ENCODE measurements around the gene ITPR2. TPM values are rescaled to one million over a fixed set of nuclear protein-coding genes. Genes with fewer than 3 reads are reported as not detected.

ITPR2 gene
- total RNA-seq, 2 experiments from 2014 or later = 31.7 to 36.3 TPM

- Mint-ChIP-seq H3K27me3 (no peaks in the 10 kb centered on the region), H3K9me3 (no peaks in the 10 kb centered on the region), H3K4me1 (peaks cover 3% of the 10 kb centered on the region), H3K27ac (no peak overlapping the region), H3K4me3 (no peak overlapping the region), H3K36me3 (ENCODE audit: low read depth) (peaks cover 6% of the 10 kb centered on the region)
- ChIA-PET POLR2A (no interaction called here), CTCF (no interaction called here)
- no peak for DNase-seq
These were observed 24.1 kb downstream of the ITPR2 start for GRCh38 chr12:26808766-26809476.

GRCh38 chr12:26807292-26807691, 25.7 kb downstream of the ITPR2 start:
- no peak overlapping the region for H3K27ac Mint-ChIP-seq
- CTCF ChIA-PET = no interaction called here
- DNase-seq = no peak
- H3K27me3 Mint-ChIP-seq = no peaks in the 10 kb centered on the region
- POLR2A ChIA-PET = no interaction called here
- H3K4me3 Mint-ChIP-seq = no peak overlapping the region
- H3K36me3 Mint-ChIP-seq (ENCODE audit: low read depth) = peaks cover 4% of the 10 kb centered on the region
- no peaks in the 10 kb centered on the region for H3K9me3 Mint-ChIP-seq
- peaks cover 3% of the 10 kb centered on the region for H3K4me1 Mint-ChIP-seq

GRCh38 chr12:26806556-26806955, 26.4 kb downstream of the ITPR2 start:
- no peak for DNase-seq
- POLR2A ChIA-PET = no interaction called here
- Mint-ChIP-seq H3K36me3 (ENCODE audit: low read depth) (peaks cover 4% of the 10 kb centered on the region), H3K9me3 (no peaks in the 10 kb centered on the region), H3K27me3 (no peaks in the 10 kb centered on the region), H3K4me3 (no peak overlapping the region), H3K4me1 (peaks cover 3% of the 10 kb centered on the region), H3K27ac (no peak overlapping the region)
- CTCF ChIA-PET = no interaction called here

DNA sequence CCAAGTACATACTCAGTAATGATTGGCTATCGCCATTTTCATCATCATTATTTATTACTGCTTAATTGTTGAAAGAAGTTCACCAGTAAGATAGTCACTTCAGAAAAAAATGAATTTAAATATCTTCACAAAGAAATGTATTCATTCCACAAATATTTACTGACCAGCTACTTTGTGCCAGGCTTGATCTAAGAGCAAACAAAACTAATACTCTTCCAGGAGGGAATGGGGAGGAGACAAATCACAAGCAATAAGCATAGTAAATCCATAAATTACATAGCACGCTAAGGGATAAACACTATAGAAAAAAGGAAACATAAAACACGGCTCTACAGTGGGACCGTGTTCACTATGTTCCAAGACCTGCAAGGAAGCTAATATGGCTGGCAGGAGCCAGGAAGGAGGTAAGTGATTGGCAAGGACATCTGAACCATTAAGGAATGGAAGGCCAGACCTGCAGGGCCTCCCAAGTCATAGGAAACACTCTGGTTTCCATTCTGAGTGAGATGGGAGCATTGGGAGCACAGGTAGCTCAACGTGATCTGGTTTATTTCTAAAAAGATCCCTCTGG, 27.5 kb downstream of the ITPR2 start:
- Mint-ChIP-seq H3K27me3 (no peaks in the 10 kb centered on the region), H3K27ac (no peak overlapping the region), H3K9me3 (no peaks in the 10 kb centered on the region), H3K4me1 (peaks cover 2% of the 10 kb centered on the region), H3K4me3 (no peak overlapping the region), H3K36me3 (ENCODE audit: low read depth) (peaks cover 5% of the 10 kb centered on the region)
- no peak for DNase-seq
- ChIA-PET CTCF (no interaction called here), POLR2A (no interaction called here)

DNA sequence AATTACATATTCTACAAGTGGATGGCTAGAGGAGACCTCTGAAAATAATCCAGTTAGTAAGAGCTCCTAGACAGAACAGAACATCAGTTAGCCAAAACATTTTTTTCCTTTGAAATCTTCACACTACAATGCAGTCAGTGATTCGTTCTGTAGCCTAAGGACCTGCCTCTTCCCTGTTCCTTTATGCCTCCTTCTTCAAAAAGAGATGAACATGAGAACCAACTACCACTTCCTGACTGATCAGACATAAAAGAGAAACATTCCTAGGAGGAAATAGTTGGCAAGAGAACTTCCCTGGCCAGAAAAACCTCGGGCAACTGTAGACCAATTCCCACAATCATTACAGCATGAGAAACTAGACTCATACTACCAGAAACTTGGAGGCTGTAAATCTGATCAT, 29.4 kb downstream of the ITPR2 start:
- no peaks in the 10 kb centered on the region for H3K4me1 Mint-ChIP-seq
- ChIA-PET CTCF (no interaction called here), POLR2A (no interaction called here)
- no peak overlapping the region for H3K27ac Mint-ChIP-seq
- H3K36me3 Mint-ChIP-seq (ENCODE audit: low read depth) = peaks cover 6% of the 10 kb centered on the region
- no peak overlapping the region for H3K4me3 Mint-ChIP-seq
- no peak for DNase-seq
- no peaks in the 10 kb centered on the region for H3K9me3 Mint-ChIP-seq
- no peaks in the 10 kb centered on the region for H3K27me3 Mint-ChIP-seq

- POLR2A ChIA-PET = interaction anchor here (1.1 kb wide), 1 partner anchor 32 kb away, joined by 3 read pairs; the partner anchor contains the start of gene ITPR2
- H3K36me3 Mint-ChIP-seq (ENCODE audit: low read depth) = peaks cover 5% of the 10 kb centered on the region
- H3K9me3 Mint-ChIP-seq = no peaks in the 10 kb centered on the region
- no peak overlapping the region for H3K27ac Mint-ChIP-seq
- CTCF ChIA-PET = no interaction called here
- no peak overlapping the region for H3K4me3 Mint-ChIP-seq
- H3K27me3 Mint-ChIP-seq = no peaks in the 10 kb centered on the region
- DNase-seq = no peak
- no peaks in the 10 kb centered on the region for H3K4me1 Mint-ChIP-seq
These were observed 31.5 kb downstream of the ITPR2 start for GRCh38 chr12:26801486-26801885.

GRCh38 chr12:26800858-26801257, 32.1 kb downstream of the ITPR2 start:
- Mint-ChIP-seq H3K4me3 (no peak overlapping the region), H3K4me1 (no peaks in the 10 kb centered on the region), H3K27me3 (no peaks in the 10 kb centered on the region), H3K36me3 (ENCODE audit: low read depth) (peaks cover 5% of the 10 kb centered on the region), H3K27ac (no peak overlapping the region), H3K9me3 (no peaks in the 10 kb centered on the region)
- CTCF ChIA-PET = no interaction called here
- no peak for DNase-seq
- POLR2A ChIA-PET = interaction anchor here (1.1 kb wide), 1 partner anchor 32 kb away, joined by 3 read pairs; the partner anchor contains the start of gene ITPR2

GRCh38 chr12:26800347-26800746, 32.6 kb downstream of the ITPR2 start:
- no peaks in the 10 kb centered on the region for H3K4me1 Mint-ChIP-seq
- H3K4me3 Mint-ChIP-seq = no peak overlapping the region
- no peaks in the 10 kb centered on the region for H3K27me3 Mint-ChIP-seq
- no peaks in the 10 kb centered on the region for H3K9me3 Mint-ChIP-seq
- H3K27ac Mint-ChIP-seq = no peak overlapping the region
- POLR2A ChIA-PET = interaction anchor here (0.6 to 1.1 kb wide), 3 partner anchors 9 to 33 kb away, joined by 3 read pairs; partner anchors contain the start of gene ITPR2
- DNase-seq = no peak
- CTCF ChIA-PET = no interaction called here
- H3K36me3 Mint-ChIP-seq (ENCODE audit: low read depth) = peaks cover 5% of the 10 kb centered on the region

GRCh38 chr12:26799741-26800140, 33.3 kb downstream of the ITPR2 start:
- Mint-ChIP-seq H3K4me1 (no peaks in the 10 kb centered on the region), H3K27me3 (no peaks in the 10 kb centered on the region), H3K36me3 (ENCODE audit: low read depth) (peaks cover 5% of the 10 kb centered on the region), H3K9me3 (no peaks in the 10 kb centered on the region), H3K27ac (no peak overlapping the region), H3K4me3 (no peak overlapping the region)
- ChIA-PET CTCF (no interaction called here), POLR2A (no interaction called here)
- DNase-seq = no peak

DNA sequence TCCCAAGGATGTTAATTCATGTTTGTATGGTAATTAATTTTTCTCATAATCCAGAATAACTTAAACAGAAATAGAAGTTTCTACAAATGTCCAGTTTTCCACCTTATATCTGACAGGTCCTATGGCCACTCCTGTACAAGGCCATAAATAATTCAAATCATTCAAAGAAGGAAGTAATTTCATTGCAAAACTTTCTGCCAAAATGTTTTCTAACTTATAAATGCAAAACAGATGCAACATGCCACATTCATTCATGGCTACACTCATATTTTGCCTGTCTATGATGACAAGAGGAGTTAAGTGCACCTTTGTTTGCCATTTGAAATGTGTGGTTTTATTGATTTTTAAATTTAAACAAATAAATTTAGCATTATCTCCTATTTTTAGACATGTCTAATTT, 34.4 kb downstream of the ITPR2 start:
- Mint-ChIP-seq H3K27ac (no peak overlapping the region), H3K9me3 (no peaks in the 10 kb centered on the region), H3K36me3 (ENCODE audit: low read depth) (peaks cover 5% of the 10 kb centered on the region), H3K27me3 (no peaks in the 10 kb centered on the region), H3K4me1 (no peaks in the 10 kb centered on the region), H3K4me3 (no peak overlapping the region)
- DNase-seq = no peak
- ChIA-PET CTCF (no interaction called here), POLR2A (no interaction called here)

DNA sequence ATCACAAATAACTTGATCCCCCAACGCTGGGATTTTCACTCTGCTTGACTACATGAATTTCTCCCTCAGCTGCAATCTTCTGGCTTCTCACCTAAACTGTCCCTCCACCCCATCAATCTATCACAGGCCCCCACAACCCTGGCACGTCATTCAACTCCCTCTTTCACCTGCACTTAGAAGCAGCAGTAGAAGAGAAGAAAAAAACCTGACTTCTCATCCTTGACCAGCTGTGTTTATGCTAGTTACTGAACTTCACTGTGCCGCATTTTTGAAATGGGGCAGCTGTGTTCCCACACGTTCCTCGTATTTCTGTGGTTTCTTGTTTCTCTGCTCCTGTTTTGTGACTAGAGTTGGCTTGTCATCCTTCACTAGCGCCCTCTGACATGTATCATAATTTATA, 35.0 kb downstream of the ITPR2 start:
- CTCF ChIA-PET = no interaction called here
- no peaks in the 10 kb centered on the region for H3K27me3 Mint-ChIP-seq

DNA sequence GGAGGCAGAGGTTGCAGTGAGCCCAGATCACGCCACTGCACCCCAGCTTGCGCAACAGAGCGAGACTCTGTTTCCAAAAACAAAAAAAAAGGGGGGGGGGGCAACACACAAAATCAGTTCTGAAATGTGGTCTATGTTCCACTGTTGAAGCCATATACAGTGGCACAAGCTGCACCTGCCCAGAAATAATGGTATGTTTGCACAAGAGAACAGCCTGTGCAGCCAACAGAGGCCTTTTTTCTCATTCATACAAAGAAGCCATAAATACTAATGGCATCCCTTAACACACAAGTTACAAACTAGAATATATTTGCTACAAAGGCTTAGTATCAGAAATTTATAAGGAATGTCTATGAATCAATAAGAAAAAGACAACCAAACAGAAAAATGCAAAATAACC, 37.1 kb downstream of the ITPR2 start:
- Mint-ChIP-seq H3K9me3 (no peaks in the 10 kb centered on the region), H3K27ac (no peak overlapping the region), H3K27me3 (no peaks in the 10 kb centered on the region), H3K36me3 (ENCODE audit: low read depth) (peaks cover 5% of the 10 kb centered on the region), H3K4me3 (no peak overlapping the region), H3K4me1 (peaks cover 9% of the 10 kb centered on the region)
- CTCF ChIA-PET = no interaction called here
- POLR2A ChIA-PET = no interaction called here
- no peak for DNase-seq

More for the DNA sequence above, 35.0 kb downstream of the ITPR2 start:
- no peak overlapping the region for H3K27ac Mint-ChIP-seq
- DNase-seq = no peak
- peaks cover 5% of the 10 kb centered on the region for H3K36me3 Mint-ChIP-seq (ENCODE audit: low read depth)
- H3K9me3 Mint-ChIP-seq = no peaks in the 10 kb centered on the region
- POLR2A ChIA-PET = no interaction called here
- H3K4me1 Mint-ChIP-seq = no peaks in the 10 kb centered on the region
- H3K4me3 Mint-ChIP-seq = no peak overlapping the region

DNA sequence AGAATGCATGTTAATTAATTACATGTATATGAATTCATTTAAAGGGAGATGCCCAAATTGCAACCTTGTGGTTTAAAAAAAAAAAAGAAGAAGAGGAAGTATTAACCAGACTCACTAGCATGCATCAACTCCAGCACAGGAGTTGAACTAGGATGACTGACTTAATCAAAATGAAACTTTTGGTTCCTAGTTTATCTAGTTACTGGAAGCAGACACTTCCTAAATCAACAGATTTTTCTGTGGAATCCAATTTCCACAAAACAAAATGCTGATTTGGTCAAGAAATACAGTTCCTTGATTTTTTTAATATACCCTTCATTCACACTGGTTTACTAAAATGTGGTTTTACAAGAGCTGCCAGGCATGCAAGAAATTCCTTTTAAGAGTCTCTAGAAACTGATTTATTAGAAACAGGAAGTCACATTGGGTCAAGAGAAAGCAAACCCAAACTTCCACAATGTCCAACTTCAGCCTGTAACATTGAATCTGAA, 41.6 kb downstream of the ITPR2 start:
- POLR2A ChIA-PET = interaction anchor here (0.7 kb wide), 1 partner anchor 9 kb away, joined by 3 read pairs; no protein-coding TSS in a partner anchor
- Mint-ChIP-seq H3K27ac (no peak overlapping the region), H3K27me3 (no peaks in the 10 kb centered on the region), H3K4me1 (peaks cover 18% of the 10 kb centered on the region), H3K36me3 (ENCODE audit: low read depth) (peaks cover 24% of the 10 kb centered on the region), H3K4me3 (no peak overlapping the region), H3K9me3 (no peaks in the 10 kb centered on the region)
- DNase-seq = no peak
- CTCF ChIA-PET = no interaction called here

- no peak for DNase-seq
- Mint-ChIP-seq H3K27me3 (no peaks in the 10 kb centered on the region), H3K4me1 (peaks cover 18% of the 10 kb centered on the region), H3K9me3 (no peaks in the 10 kb centered on the region), H3K4me3 (no peak overlapping the region), H3K27ac (no peak overlapping the region), H3K36me3 (ENCODE audit: low read depth) (peaks cover 24% of the 10 kb centered on the region)
- POLR2A ChIA-PET = interaction anchor here (0.7 kb wide), 1 partner anchor 10 kb away, joined by 3 read pairs; no protein-coding TSS in a partner anchor
- CTCF ChIA-PET = no interaction called here
These were observed 42.4 kb downstream of the ITPR2 start for GRCh38 chr12:26790645-26790994.

Data from activated CD4-positive, alpha-beta memory T cell treated with anti-CD3 and anti-CD28 coated beads, Interleukin-2, amount 10 ng/mL, durations not matched to agents 7 days and 5 days (primary cell).